ENCODE results near the gene TMPRSS5.
"Not testable (repeated sequence)": the region's sequence is repeated elsewhere in the genome, so short reads cannot be mapped to it uniquely, and the experiment has no call there.

TMPRSS5 gene

GRCh38 chr11:113705871-113706655, at the start of gene TMPRSS5:
Gene TMPRSS5, minus strand, starts transcription at chr11:113706308. Its CDS starts 84 bp downstream, at chr11:113706224.
- no peak for DNase-seq

- DNase-seq, result no peak
These were observed 46.8 kb upstream of the TMPRSS5 start for GRCh38 chr11:113752932-113753331.

GRCh38 chr11:113736323-113736722, 30.2 kb upstream of the TMPRSS5 start:
- DNase-seq, result no peak

- DNase-seq, result no peak
These were observed 26.0 kb upstream of the TMPRSS5 start for GRCh38 chr11:113732092-113732491.

GRCh38 chr11:113730887-113731726, 25.0 kb upstream of the TMPRSS5 start:
- DNase-seq, result peak in 1 of 2 experiments; percentile 10

- no peak for DNase-seq
These were observed 23.3 kb upstream of the TMPRSS5 start for GRCh38 chr11:113729456-113729855.

- DNase-seq, result no peak
These were observed 22.7 kb upstream of the TMPRSS5 start for GRCh38 chr11:113728814-113729213.

GRCh38 chr11:113725913-113726312, 19.8 kb upstream of the TMPRSS5 start:
- no peak for DNase-seq

GRCh38 chr11:113725407-113725806, 19.3 kb upstream of the TMPRSS5 start:
- DNase-seq, result no peak

GRCh38 chr11:113724778-113725177, 18.7 kb upstream of the TMPRSS5 start:
- DNase-seq, result no peak

- DNase-seq, result no peak
These were observed 17.7 kb upstream of the TMPRSS5 start for GRCh38 chr11:113723787-113724186.

- no peak for DNase-seq
These were observed 16.8 kb upstream of the TMPRSS5 start for GRCh38 chr11:113722934-113723333.

GRCh38 chr11:113722221-113722620, 16.1 kb upstream of the TMPRSS5 start:
- no peak for DNase-seq

- DNase-seq, result no peak
These were observed 15.5 kb upstream of the TMPRSS5 start for GRCh38 chr11:113721462-113722066.

- not testable (repeated sequence) for DNase-seq
These were observed 14.4 kb upstream of the TMPRSS5 start for GRCh38 chr11:113720478-113720877.

GRCh38 chr11:113715882-113716625, 9.9 kb upstream of the TMPRSS5 start:
- no peak for DNase-seq

GRCh38 chr11:113715273-113715672, 9.2 kb upstream of the TMPRSS5 start:
- DNase-seq, result no peak

GRCh38 chr11:113710989-113711388, 4.9 kb upstream of the TMPRSS5 start:
- no peak for DNase-seq

GRCh38 chr11:113703551-113703950, 2.6 kb downstream of the TMPRSS5 start:
- not testable (repeated sequence) for DNase-seq

- no peak for DNase-seq
These were observed 4.6 kb downstream of the TMPRSS5 start for GRCh38 chr11:113701491-113701890.

- DNase-seq, result no peak
These were observed 7.6 kb downstream of the TMPRSS5 start for GRCh38 chr11:113698515-113698914.

- DNase-seq, result no peak
These were observed 8.2 kb downstream of the TMPRSS5 start for GRCh38 chr11:113697756-113698407.
